Stimulated activated CD8-positive, alpha-beta memory T cell treated with anti-CD3 and anti-CD28 coated beads, Interleukin-4, amount 100 ng/mL, for 1 hour (primary cell): ENCODE measurements around the gene PPP6R3.

ENCODE experiments used
- DNase-seq, 2 donors: peaks; one replicate each; pipeline ENCODE4 v3.0.0-alpha.2; 2020; ENCODE audit warnings: low read depth in 2 of 2, low spot score in 1 of 2

The PPP6R3 gene

DNA sequence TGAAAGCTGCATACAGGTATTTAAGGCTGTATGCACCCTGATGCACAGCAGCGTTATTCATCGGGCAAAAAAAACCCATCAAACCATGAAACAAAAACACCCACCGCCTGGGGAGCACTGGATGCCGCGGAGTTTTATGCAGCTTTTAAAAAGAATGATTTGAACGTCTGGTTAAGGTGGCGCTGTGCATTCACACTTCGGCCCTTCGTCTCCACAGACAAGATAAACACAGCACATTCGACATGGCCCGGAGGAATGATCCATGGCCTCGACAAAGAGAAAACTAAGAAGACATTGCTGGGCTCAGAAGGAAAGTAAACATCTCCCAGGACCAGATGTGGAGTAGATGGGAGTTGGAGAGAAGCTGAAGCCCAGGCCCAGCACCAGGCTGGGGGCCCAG is 183.0 kb downstream of the PPP6R3 start:
- DNase-seq = no peak

DNA sequence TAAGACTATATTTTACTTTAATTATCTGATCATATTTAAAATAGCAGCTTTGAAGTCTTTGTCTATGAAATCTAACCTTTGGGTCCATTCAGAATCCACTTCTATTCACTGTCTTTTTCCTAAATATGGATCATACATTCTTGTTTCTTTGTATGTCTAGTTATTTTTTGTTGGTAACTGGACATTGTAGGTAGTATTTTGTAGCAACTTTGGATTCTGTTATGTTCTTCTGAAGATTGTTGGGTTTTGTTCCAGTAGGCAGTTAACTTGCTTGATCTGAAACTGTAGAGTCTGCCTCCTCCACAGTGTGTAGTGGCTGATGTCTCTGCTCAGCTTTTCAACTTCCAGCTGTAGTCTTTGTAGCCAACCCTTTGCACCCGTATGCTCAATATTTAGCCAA is 186.3 kb downstream of the PPP6R3 start:
- DNase-seq = no peak

DNA sequence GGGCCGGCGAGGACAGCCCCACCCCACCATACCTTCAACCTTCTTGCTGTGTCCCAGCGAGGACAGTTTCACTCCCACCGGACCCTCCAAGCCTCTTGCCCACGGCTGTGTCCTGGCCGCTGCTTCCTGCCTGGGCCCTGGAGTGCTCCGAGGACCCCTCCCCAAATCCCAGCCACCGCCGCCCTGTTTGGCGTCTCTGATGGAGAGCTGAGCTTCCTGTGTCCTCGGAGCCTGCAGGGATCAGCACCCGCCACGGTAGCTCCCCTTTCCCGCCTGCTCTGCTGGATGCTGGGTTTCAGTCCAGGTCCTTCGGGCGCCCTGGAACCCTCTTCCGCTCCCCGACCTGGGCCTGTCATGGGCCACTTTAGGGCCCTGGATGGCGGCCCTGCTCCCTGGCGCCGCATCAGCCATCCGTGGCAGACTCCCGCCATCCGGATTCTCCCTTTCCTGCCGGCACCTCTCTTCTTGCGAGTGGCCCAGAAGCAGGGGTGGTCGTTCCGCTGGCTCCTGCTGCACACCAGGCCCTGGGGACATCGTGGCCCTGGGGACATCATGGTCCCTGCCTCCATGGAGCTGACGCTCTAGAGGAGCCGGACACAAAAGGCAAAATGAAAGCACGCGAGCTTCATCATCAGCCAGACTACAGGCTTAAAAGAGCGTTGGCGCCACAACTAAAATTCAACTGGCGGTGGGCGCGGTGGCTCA is 189.5 kb downstream of the PPP6R3 start:
- no peak for DNase-seq

DNA sequence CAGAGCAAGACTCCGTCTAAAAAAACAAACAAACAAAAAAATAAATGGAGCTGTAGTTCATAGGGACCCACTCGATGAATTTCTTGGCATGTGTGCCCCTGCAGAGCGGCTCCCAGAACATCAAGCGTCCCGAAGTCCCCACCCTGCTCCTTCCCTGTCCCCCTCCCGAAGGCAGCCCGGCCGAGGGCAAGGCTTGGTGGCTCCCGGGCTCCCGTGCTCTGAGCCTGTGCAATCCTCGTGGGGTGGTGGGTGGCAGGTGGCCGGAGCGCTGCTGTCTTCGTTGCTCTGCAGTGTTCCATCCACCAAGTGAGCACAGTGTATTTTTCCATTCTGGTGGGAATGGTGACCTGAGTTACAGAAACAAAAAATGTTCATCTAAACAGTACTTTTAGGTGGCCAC is 190.2 kb downstream of the PPP6R3 start:
- DNase-seq = no peak

DNA sequence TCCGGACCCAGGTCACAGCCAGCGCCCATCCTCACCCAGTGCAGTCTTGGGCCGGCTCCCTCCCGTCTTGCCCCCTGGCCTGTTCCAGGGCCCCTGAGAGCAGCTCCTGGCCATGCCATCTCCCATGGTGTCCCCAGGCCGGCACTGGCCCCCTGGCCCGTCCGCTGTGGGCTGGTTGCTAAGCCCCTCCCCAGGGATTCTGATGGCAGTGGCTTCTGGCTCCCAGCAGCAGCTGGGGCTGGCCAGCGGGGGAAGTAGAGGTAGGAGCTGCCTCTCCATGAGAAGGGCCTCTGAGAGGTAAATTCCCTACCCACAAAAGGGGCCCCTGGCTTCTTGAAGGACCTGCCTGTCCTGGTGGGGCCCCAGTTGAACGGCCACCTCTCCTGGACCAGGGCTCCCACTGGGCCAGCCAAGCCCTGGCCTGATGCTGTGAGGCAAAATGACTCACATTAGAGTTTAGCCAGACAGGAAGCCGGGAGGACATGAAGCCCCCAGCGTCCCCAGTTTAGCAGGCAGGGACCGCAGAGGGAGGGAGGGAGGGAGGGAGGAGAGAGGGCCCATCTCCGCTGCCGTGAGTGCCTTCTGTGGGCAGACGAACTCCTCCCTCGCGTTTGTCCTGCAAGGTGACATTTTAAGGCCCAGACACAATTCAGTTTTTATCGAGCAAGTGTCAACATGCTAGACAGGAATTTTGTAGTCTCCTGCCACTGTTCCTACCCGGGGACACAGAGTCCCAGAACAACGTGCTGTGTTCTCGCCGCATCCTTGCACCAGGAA is 190.8 kb downstream of the PPP6R3 start:
- no peak for DNase-seq

DNA sequence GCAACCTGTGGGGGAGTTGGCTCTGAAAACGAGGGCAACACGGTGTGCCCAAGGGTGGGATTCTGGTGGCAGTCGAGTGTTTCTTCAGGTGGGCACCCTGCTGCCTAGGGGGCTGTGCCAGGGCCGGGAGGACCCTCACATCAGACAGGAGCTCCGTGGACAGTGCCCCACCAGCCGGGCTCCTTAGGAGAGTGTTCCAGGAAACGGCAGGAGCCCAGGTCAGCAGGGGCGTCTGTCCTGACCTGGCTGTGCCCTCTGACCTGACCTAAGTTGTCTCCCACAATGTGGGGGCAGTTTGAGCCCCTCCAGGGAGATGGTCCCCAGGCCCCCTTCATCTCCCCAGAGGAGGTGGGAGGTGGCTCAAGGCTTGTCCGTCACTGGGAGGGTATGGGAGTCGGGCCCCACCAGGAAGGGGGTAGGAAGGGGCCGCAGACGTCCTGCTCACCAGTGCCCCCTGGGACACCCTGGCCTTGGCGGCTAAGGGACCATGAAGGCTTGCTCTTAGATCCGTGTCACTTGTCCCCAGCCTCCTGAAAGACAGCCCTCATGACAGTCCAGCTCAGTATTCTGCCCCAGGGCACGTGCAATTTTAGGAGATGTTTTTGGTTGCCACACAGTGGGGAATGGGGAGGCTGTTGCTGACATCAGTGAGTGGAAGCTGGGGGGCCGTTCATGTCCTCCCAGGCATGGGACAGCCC is 191.6 kb downstream of the PPP6R3 start:
- DNase-seq = no peak

DNA sequence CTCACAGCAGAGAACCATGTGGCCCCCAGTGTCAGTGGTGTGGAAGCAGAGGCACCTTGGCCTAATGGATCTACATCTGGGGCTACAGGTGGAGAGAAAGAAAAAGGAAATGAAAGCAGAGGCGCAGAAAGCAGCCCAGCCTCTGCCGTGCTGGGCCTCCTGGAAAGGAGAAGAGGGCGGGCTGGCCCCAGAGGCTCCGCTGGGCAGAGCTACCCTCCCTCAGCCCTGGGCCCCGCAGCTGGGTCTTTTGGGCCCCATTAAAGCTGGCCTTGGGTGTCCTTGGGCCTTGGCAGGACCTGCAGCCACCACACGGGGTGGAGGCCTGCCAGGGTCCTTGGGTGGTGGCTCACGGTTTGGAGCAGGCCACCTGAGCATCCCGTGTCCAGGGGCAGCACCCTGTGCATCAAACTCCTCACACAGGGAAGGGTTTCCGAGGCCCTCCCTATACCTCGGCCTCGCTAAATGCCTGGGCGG is 192.2 kb downstream of the PPP6R3 start:
- no peak for DNase-seq

DNA sequence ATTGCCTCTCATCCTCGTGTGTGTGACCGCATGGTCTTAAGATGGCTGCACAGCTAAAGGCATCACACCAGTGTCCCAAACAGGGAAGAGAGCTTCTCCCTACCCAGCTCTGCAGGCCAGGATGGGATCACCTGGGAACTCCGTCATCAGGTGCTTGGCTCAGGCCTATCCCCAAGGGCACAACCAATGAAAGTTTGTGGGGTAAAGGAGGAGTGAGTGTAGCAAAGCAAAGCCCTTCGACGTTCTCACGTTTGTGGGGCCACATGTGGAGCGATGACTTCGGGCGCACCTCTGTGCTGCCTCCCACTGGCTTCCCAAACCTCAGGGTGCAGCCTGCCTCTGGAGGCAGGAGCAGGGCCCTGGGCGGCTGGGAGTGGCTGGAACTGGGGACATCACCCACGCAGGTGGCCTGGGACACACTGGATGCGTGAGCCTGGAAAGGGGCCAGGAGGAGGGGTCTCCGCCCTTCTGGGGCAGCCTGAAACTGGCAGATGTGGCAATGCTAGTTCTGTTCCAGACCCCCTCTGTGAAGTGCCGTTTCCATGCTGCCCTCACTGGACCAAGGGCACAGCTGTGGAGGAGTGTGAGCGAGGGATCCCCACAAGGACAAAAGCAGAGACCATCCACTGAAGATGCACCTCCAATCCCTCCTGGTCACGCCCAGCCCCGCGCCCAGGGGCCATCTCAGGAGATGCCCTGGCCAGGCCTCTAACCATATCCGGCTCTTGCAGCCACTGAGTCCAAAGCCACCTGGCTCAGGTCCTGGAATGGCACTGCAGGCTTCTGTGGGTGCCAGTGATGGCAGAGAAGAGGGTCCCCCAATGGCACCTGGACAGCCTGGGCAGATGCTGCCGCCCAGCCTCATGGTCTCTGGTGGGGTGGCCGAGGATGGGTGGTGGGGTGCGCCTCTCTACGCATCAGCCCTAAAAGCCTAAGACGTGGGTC is 193.2 kb downstream of the PPP6R3 start:
- DNase-seq = no peak

DNA sequence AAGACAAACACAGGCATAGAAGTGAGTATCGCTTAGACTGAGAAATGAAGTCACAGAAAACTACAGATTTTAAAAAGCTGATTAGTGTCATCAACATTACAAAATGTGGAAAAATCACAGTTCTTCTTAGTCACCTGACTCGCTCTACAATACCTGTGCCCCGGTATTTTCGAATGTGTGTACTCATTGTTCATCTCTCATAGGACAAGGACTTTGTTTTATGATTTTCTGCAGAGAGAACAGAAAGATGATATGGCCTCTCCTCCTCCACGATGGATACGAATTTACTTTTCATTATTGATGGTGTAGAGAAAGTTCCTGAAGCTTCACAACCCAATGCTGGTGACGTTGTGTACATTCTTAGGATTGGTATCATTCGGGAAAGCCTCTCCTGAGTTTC is 194.4 kb downstream of the PPP6R3 start:
- DNase-seq = no peak

DNA sequence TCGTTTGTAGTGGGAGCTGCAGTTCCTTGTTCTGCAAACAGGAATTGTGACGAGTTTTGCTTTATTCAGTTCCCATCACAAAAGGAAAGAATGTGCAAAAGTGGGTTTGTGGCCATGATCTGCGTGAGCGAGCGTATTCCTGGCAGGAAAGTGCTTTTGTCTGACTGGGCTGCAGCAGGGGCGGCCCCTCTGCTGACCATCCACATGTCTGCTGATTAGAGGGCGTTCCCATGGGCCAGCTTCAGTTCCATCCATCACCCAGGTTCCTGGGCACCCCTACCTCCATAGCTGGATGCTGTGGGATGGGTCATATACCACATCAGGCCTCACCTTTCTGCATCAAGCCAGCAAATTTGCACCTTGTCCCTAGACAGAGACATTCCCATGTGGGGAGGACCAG is 194.9 kb downstream of the PPP6R3 start:
- DNase-seq = no peak

DNA sequence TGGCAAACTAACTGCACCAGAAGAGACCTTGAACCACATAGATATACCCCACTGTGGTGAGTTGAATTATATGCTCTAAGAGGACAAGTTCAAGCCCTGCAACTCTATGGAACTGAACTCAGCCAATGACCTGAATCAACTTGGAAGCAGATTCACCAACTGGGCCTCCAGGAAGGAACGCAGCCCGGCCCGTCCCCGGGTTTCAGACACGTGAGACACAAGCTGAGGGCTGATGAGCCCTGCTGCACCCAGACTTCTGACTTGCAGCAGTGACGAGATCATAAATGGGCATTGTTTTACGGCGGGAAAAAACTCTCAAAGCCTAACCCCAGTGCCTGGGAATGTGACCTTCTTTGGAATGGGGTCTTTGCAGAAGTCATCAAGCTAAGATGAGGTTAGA is 195.3 kb downstream of the PPP6R3 start:
- DNase-seq = no peak

DNA sequence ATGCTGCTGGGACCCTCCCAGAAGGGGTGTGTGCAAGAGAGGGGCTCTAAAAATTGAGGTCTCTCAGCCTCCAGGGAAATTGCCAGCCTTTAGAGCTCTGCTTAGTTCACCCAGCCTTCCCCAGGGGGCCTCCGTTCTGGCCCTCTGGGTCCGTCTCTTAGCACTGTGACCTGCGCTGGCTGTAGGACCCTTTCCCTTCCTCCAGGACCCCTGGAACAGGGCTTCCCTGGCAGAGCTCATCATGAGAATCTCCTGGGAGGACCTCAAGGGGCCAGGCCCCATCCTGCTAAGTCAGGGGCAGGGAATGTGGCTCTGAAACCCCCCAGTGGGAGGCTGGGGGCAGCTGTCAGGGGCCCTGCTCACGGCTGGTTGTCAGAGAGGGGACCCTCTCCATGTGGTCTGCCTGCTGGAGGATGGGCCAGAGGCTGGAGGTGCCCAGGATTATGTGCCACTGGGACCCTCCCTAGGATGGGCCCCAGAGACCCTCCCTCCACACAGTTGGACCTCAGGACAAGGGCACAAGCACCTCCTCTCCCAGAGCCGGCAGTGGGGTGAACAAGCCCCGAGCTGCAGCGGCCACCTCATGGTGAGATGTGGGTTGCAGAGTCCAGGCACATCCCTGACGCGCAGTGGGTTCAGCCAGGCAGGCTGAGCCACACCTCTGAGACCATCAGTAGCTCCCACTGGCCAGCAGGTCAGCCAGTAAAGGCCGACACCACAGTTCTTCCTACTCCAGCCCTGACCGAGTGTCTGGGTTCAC is 196.6 kb downstream of the PPP6R3 start:
- no peak for DNase-seq

DNA sequence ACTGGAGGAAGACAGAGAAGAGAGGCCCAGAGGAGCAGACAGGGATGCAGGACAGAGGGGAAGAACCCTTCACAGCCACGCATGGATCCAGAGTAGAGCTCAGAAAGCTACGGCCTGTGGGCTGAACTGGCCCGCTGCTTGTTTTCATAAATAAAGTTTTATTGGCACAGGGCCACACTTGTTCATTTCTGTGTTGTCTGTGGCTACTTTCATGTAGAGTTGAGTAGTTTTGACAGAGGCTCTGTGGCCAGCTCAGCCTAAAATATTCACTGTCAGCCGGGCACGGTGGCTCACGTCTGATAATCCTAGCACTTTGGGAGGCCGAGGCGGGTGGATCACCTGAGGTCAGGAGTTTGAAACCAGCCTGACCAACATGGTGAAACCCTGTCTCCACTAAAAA is 197.5 kb downstream of the PPP6R3 start:
- no peak for DNase-seq

DNA sequence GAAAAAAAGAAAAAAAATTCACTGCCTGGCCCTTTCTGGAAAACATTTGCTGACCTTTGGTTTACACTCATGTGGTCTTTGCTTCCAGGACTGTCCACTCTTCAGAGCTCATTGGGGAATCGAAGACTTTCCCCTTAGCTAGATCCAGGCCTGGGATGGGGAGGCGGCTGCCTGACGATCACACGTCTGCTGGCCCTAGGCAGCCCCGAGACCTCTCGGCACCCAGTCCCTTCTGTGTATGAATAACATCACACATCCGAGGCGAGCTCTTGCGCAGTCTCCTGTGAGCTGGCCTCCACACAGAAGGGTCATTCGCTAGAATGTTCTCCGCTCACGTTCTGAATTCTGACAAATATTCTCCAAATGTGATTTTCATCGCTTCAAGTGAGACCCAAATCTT is 198.1 kb downstream of the PPP6R3 start:
- no peak for DNase-seq

DNA sequence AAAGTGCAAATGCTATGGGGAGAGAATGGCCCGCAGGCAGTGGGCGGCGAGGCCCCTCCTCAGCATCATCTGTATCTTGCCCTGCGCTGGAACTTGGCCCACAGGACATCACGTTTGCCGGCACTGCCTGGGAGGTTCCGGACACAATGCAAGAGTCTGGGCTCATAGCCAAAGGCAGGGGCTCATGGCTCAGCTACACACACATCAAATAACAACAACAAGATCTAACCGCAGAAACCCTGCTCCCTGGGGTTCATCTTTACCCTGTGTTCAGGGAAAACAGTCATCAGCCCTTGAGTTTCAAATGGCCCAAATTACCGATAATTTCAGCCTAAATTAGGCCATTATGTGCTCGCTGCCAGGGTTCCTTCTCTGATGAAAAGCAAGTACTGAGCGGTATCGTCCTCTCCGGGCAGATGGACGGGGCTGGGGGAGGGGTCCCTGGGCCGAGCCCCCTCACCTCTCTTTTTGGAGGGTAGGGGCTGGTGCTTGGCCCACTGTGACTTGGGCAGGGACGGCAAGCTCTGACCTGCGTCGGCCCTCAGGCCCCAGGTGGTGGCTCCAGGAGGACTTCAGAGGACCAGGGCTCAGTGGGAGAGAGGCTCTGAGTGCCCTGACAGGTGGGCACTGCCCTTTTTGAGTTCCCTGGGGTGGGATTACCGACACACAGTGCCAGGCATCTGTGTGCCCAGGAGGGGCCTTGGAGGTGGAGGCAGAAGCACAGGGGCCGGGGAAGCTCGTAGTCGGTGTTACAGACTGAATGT is 198.8 kb downstream of the PPP6R3 start:
- no peak for DNase-seq

DNA sequence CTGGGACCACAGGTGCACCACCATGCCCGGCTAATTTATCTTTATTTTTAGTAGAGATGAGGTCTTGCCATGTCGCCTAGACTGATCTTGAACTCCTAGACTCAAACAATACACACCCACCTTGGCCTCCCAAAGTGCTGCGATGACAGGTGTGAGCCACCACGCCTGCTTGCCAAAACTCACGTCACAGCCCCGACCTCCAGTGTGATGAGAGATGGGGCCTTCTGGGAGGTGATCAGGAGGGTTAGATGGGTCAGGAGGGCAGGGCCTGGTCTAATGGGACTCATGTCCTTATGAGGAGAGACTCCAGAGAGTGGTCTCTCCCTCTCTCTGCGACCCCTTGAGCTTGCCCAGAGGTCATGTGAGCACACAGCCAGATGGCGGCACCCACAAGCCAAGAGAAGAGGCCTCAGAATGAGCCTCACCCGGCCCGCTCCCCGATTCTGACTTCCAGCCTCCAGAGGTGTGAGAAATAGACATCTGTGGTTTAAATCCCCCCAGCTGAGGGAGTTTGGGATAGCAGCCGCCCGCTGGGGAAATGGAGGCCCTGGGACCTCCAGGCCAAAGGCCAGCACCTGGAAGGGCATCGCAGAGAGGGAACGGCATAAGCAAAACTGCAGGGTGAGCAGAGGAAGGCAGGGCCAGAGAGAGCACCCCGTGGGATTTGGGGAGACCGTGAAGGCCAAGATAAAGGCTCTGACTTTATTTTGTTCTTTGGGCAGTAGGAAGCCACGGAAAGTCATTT is 199.7 kb downstream of the PPP6R3 start:
- no peak for DNase-seq

DNA sequence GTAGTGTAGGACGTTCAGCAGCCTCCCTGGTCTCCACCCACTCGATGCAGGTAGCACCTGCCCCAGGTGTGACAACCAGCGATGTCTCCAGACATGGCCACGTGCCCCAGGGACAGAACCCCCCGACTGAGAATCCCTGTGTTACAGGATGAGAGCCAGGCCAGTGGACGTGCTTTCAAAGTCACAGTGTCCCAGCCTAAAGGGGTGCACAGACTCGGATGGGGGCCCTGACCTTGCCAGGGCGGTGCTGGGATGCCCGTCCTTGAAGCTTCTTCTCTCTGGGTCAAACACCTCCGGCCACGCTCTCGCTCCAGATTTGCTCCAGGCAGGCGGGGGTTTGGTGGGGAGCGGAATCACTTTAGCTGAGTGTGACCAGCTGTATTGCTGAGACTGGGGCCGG is 200.5 kb downstream of the PPP6R3 start:
- DNase-seq = no peak

DNA sequence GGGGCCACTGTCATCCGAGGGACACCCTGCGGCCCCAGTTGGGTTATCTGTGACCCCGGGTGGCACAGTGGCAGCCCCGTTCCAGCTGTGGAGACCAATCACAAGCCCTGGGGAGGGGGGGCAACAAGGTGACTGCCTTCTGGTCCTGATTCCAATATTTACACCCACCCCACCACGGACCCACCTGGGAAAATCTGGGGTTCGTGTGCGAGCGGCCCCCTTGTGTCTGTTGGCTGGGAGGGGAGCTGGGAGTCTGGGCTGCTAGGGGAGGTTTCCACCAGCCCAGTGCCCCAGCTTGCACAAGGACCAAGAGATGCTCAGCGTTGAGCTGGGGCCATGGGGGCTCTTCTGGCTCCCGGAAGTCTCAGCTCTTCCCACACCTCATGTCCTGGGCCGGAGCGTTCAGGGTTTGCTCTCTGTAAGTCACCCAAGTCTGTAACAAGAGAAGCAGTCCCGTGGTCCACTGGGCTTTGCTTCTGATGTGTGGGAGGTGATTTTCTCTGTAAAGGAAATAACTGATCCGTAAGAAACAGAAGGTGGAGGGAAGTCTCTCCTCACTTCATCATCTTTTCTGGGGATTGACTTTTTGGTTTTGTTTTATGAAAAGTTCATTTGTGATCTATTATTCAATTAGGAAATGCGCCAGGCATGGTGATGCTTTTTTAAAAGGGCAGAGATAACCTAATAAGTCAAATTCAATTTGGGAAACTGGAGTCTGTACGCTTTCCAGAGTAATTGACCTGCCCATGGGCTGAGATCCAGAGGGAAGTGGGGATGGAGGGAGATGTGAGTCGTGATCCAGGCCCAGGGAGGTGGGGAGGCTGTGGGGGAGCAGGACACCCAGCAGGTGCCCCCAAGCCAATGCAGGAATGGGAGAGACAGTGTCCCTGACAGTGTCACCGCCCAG is 201.4 kb downstream of the PPP6R3 start:
- no peak for DNase-seq
